Activated T-cell treated with anti-CD3 and anti-CD28 coated beads, Interleukin-2, amount 50 U/mL, for 1 hour (primary cell): ENCODE data around the gene SLC35B2.

Source experiments
- DNase-seq: peaks from one replicate; pipeline ENCODE4 v3.0.0-alpha.2; 2020

Gene SLC35B2

DNA sequence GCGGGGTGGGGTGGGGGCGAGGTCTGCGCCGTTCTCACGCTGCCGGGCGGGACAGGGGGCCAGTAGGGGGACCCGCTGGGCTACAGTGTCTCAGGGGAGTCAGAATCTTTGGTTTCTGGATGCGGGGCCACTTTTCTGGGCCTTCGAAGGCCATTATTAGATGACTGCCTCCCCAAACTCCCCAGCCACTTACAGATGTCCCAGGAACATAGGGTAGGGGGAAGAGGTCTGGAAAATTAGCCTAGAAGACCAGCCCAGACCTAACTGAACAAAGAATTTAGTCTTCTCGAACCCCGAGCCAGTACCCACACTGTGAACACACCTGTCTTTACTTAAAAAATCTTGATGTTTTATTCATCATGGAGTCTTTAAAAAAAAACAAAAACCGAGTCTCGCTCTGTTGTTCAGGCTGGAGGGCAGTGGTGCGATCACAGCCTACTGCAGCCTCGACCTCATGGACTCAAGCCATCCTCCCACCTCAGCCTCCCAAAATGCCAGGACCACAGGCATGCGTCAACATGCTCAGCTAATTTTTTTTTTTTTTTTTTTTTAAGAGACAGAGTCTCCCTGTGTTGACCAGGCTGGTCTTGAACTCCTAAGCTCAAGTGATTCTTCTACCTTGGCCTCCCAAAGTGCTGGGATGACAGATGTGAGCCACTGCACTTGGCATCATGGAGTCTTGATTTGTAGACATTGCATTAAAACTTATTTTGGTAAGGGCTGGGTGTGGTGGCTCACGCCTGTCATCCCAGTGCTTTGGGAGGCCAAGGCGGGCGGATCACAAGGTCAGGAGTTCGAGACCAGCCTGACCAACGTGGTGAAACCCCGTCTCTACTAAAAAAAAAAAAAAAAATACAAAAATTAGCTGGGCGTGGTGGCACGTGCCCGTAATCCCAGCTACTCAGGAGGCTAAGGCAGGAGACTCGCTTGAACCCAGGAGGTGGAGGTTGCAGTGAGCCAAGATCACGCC, 37.2 kb downstream of the SLC35B2 start:
- DNase-seq = no peak

DNA sequence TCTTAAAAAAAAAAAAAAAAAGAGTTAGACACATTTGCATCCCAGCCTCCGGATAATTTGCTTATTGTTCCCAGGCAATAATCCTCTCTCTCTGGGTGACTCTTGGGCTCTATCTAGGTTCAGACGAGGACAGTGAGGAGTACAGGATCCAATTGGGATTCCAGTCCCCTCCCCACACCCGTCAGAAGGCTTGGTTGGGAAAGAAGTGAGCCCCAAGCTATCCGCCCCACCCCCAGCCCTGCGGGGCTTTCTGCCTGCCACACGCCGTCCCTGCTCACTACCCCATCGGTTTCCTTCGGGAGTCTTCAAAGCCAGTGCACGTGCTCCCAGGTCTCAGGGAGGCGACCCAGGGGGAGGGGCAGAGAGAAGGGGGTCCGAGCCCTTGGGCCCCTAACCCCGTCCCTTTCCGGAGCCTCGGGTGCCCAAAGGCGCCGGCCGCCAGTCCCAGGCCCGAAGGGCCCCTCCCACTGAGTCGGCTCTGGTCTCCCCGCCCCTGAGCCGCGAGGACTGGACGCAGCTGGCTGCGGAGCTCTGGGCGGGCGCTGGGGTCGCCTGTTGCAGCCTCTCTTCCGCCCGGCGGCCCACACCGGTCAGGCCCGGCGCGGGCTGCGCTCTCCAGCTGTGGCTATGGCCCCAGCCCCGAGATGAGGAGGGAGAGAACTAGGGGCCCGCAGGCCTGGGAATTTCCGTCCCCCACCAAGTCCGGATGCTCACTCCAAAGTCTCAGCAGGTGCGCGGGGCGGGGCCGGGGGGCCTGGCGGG, 38.1 kb downstream of the SLC35B2 start:
- no peak for DNase-seq

DNA sequence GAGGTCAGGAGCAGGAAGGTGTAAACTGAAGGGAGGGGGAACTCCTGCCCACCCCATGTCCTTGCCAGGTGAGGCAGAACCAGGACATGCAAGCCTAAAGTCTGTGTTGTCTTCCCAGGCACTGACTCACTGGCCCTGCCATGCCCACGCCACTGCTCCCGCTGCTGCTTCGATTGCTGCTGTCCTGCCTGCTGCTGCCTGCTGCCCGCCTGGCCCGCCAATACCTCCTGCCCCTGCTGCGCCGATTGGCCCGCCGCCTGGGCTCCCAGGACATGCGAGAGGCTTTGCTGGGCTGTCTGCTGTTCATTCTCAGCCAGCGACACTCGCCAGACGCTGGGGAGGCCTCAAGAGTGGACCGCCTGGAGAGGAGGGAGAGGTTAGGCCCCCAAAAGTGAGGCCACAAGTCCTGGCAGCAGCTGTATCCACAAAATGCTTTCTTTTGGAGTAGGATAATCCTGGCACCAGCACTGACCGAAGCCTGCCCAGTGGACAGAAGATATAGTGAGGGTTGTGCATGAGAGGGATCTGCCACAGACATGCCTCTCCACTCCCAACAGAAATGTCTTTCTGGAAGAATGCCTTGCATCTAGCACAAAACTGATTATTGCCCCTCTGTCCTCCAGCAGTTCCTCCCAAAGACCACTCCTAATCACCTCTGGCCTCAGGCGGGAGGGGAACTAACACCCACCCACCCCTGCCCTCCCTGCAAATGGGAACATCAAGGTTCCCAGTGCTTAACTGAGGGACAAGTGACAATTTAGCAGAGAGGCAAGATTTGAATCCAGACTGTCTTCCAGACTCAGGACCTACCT, 39.8 kb downstream of the SLC35B2 start:
- DNase-seq = no peak

DNA sequence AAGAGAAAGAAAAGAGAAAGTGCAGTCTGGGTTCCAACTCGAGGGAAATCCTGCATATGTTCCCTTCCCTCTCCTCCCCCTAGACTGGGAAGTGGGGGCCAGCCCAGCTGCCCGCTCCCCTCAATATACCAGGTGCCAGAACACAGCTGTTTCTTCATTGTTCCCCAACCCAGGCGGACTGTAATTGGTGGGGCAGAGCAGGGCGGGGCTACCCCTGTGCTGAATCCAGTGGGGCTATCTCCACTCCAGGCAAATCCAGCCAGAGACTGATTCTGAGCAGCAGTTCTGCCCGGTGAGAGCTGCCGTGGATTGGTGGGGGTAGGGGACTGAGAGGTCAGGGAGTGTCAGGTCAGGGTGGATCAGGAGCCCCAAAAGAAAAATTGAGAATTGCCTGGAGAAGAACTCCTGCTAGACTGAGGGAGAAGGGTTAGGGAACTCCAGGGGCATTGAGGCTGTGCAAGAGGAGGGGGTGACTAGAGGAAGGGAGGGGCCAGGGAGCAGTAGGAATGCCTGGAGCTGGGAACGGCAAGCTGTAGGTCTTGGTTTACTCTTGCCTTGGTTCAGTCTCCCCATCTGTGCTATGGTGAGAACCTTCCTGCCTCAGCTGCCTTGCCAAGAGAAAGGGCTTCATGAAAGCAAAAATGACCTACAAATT, 40.5 kb downstream of the SLC35B2 start, which contains the start of gene MYMX:
MYMX (plus strand) TSS at position 250 of the 655 bp plus-strand sequence. CDS start 546 bp downstream, outside the sequence.
- DNase-seq = no peak

DNA sequence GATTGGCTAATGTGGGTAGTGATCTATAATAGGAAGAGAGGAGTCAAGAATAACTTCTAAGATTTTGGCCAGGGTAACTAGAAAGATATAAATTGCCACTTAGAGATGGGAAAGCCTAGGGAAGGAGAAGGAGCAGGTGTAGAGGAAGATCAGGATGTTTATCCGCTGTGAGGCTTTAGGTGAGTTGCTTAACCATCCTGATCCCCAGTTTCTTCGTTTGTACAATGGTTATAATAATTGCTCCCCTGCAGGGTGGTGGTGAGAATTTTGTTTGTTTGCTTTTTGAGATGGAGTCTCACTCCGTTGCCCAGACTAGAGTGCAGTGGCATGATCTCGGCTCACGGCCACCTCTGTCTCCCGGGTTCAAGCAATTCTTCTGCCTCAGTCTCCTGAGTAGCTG, 43.0 kb downstream of the SLC35B2 start:
- DNase-seq = no peak

DNA sequence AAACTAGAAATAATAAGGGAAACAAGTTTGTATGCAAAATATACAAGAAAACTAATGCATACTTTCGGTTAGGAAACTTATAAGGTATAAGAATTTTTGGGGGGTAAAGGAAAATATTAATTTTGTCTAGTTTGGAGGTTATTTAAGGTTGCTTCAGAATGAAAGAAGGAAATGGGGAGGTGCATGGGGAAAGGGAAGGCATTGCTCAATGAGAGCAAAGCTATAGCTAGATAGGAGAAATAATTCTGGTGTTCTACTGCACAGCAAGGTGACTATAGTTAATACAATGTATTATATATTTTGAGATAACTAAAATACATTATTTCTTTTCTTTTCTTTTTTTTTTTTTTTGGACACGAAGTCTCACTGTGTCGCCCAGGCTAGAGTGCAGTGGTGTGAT, 46.0 kb downstream of the SLC35B2 start:
- no peak for DNase-seq

DNA sequence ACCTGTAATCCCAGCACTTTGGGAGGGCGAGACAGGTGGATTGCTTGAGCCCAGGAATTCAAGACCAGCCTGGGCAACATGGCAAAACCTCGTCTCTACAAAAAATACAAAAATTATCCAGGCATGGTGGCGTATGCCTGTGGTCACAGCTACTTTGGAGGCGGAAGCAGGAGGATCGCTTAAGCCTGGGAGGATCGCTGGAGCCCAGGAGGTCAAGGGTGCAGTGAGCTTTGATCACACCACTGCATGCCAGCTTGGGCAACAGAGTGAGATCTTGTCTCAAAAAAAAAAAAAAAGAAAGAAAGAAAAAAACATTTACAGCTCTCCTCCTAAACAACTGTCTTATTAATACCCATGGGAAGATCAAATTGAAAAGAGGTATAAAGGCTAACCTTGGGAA, 49.4 kb downstream of the SLC35B2 start:
- DNase-seq = no peak
